ENCODE results near the gene MTERF4. TPM values are rescaled to one million over a fixed set of nuclear protein-coding genes. Genes with fewer than 3 reads are reported as not detected.
"Not testable (repeated sequence)": the region's sequence is repeated elsewhere in the genome, so short reads cannot be mapped to it uniquely, and the experiment has no call there.

The MTERF4 gene
- total RNA-seq, 1 experiment from 2014 or later, result 46.2 TPM

GRCh38 chr2:241110607-241111439 is 8.7 kb upstream of the MTERF4 start:
- DNase-seq (ENCODE audit: low spot score), result no peak

GRCh38 chr2:241110089-241110606 is 8.1 kb upstream of the MTERF4 start:
- DNase-seq (ENCODE audit: low spot score), result no peak

DNA sequence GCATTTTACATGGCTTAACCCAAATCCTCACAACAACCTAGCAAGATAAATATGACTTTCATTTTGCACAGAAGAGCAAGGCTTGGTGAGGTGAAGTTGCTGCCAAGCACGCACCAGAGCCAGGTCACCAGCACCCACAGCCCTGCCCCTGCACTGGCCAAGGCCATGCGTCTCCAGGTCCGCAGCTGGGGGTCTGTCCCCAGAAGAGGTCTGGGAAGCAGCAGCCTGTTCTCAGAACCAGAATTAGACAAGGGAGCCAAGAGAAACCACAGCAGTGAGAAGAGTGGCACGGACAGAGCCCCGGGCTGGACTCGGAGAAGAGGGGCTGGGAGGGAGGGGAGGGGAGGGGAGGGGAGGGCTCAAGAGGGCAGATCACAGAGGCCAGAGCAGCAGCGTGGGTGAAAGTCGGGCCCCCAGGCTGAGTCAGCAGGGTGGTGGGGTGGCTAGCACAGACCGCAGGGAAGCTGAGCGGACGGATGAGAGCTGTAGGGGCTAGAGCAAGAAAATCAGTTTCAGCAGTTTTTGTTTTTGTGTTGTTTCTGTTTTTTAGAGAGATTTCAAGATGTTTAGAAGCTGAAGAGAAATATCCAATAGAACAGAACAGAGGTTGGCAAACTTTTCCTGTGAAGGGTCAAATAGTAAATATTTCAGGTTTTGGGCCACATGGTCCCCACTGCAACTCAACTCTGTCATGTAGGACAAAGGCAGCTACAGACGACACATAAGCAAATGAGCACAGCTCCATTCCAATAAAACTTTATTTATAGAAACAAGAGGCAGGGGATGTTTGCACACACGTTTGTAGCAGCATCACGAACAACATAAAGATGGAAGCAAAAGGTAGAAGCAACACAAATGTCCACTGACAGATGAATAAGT is 7.4 kb upstream of the MTERF4 start:
- no peak for DNase-seq (ENCODE audit: low spot score)

- no peak for DNase-seq (ENCODE audit: low spot score)
Observed at GRCh38 chr2:241108271-241109209, 6.5 kb upstream of the MTERF4 start.

DNA sequence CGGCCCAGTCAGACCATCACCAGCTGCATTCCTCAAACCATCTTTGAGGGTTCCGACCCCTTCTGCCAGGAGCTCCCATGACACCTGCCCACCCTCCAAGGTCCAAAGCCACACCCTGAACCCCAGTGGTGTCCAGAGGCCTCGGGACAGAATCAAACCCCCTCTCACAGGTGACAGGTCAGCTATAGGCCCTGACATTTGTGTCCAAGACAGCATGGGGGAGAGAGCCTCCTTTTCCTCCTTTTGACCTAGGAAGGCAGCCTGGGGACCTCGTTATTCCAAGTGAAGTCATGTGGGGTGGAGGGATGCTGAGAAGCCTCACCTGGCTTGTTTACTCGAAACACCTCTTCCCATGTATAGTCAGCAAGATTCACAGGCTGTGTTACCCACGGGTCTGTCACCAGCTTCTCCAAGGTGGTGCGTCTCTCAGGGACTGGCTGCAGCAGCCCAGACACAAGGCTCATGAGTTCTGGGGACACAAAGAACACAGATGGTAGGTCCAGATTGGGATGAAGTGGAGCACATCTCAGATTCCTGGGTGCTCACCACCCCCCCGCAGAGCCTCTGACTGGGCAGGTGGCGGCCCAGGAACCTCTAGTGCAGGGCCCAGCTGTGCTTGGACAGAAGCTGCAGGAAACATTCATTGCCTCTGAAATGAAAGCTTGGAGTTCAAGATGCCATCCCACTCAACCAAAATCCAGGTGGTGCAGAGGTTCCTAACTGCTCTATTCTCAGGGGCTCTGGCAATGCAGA is 5.1 kb upstream of the MTERF4 start:
- no peak for DNase-seq (ENCODE audit: low spot score)

GRCh38 chr2:241105641-241106040 is 3.6 kb upstream of the MTERF4 start:
- DNase-seq (ENCODE audit: low spot score), result no peak

DNA sequence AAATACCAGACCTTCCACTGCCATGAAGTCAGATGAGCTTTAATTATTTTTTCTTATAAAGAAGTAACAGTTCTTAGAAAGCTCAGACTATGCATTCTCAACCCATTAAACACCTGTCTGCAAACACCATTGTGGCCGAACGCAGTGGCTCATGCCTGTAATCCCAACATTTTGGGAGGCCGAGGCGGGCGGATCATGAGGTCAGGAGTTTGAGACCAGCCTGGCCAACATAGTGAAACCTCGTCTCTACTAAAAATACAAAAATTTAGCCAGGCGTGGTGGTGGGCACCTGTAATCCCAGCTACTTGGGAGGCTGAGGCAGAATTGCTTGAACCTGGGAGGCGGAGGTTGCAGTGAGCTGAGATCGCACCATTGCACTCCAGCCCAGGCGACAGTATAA is 2.5 kb upstream of the MTERF4 start:
- DNase-seq (ENCODE audit: low spot score), result not testable (repeated sequence)

DNA sequence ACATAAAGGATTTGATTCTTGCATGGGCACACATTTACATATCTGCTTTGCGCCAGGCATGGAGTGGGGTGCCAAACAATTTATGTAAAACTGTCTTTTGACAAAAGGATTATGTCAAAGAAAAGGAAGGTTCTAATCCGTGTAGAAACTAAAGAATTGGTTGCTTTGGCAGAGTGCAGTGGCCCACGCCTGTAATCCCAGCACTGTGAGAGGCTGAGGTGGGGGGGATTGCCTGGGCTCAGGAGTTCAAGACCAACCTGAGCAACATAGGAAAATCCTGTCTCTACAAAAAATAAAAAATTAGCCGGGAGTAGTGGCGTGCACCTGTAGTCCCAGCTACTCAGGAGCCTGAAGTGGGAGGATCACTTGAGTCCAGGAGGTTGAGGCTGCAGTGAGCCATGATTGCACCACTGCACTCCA is 1.1 kb upstream of the MTERF4 start:
- DNase-seq (ENCODE audit: low spot score), result no peak

DNA sequence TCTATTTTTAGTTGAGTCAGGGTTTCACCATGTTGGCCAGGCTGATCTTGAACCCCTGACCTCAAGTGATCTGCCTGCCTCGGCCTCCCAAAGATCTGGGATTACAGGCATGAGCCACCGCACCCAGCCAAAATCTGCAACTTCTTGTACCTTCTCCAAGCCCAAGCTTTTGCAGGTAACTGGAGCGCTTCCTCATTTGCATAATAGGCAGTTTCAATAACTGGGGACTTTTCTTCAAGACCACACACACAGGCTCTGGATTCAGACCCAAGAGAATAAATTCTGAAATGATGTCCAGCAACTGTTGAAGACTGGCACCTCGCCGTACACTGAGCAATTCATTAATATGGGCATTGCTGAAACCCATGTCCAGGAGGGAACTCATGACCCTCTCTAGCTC is 2.8 kb downstream of the MTERF4 start:
- DNase-seq (ENCODE audit: low spot score), result no peak

- DNase-seq (ENCODE audit: low spot score), result no peak
Observed at GRCh38 chr2:241096979-241097378, 5.1 kb downstream of the MTERF4 start.

DNA sequence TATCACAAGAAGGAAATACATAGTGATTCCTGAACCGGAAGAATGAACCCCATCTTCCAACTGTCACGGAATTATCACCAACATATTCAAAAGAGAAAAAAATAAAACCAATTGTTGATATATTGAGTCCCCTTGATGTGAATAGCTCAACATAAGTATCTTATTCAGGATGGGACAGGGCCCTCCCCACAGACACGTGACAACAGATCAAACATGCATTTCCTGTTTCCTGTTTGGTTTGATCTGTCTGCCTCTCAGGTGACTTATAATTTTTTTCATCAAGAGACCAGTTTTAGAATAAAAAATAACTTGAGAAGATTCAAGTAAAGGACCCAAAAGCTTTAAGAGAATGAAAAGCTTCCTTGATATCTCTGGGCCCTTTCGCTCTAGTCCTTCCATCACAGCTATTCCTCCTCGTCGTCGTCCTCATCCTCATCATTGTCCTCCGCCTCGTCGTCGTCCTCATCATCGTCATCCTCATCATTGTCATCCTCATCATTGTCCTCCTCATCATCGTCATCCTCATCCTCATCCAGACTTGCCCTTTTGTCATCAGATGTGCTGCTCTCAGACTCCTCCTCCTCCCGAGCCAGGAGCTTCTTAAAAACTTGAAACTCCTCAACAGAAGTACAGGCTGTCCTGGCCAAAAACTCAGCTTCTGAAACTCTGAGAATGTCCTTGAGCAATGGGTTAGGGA is 6.3 kb downstream of the MTERF4 start:
- no peak for DNase-seq (ENCODE audit: low spot score)

DNA sequence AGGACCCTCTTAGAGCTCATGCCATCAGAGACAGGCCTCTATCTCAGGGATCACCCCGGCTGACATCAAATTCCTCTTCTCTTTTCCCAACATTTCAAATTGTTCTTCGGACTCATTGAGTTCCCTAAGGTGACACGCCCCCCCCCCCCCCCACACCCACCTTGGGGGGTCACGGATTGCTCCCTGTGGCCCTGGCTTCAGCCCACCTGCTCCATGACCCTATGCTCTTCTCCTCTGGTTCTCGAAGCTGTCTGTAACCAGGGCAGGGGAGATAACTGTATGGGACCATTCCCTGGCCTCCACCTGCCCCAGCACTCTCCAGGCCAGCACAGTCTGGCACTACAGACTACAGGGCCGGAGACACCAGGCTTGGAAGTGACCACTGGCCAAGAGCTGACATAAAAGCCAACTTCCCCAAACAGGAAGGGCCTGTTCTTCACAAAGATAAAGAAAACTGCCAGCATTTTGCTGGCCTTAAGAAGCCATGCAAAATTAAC is 7.1 kb downstream of the MTERF4 start:
- DNase-seq (ENCODE audit: low spot score), result no peak

GRCh38 chr2:241094172-241094571 is 7.9 kb downstream of the MTERF4 start:
- DNase-seq (ENCODE audit: low spot score), result no peak

DNA sequence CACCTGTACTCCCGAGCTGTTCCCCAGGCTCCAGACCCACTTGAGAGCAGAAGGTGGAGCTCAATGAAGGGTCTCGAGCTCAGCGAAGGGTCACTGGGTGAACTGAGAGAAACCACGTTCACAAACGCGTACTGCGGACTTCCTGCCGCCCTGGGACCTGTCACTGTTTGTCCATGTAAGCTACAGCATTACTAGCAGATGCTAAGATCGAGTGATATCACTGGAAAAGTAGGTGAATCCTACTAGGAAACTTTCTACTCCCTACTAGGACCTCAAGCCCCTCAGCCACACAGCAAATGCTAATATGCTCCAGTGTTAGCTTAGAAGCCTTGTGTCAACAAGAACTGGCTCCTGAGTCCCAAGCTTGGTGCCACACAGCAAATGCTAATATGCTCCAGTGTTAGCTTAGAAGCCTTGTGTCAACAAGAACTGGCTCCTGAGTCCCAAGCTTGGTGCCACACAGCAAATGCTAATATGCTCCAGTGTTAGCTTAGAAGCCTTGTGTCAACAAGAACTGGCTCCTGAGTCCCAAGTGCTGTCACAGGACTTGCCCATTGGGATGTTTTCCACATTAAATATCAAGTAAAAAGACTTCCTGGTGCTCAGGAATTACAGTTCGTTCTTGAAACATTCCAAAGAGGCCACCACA is 8.8 kb downstream of the MTERF4 start:
- DNase-seq (ENCODE audit: low spot score), result not testable (repeated sequence)

DNA sequence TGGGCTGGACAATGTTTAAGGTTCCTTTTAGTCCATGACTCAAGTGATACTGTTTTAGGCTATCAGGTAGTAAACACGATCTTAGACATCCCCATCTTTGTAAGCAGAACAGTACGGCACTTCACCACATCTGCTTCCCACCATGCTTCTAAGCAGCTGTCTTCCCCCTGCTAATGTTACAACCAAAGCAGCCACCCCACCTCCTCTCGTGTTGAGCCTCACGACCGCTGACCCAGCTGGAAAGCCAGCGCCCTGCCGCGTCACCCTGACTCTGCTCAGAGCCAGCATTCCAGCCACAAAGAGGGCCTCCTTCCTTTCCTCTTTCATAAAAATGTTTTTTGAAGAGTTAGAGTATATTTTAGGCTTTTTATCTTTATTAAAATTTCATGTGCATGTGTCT is 9.4 kb downstream of the MTERF4 start:
- DNase-seq (ENCODE audit: low spot score), result no peak

DNA sequence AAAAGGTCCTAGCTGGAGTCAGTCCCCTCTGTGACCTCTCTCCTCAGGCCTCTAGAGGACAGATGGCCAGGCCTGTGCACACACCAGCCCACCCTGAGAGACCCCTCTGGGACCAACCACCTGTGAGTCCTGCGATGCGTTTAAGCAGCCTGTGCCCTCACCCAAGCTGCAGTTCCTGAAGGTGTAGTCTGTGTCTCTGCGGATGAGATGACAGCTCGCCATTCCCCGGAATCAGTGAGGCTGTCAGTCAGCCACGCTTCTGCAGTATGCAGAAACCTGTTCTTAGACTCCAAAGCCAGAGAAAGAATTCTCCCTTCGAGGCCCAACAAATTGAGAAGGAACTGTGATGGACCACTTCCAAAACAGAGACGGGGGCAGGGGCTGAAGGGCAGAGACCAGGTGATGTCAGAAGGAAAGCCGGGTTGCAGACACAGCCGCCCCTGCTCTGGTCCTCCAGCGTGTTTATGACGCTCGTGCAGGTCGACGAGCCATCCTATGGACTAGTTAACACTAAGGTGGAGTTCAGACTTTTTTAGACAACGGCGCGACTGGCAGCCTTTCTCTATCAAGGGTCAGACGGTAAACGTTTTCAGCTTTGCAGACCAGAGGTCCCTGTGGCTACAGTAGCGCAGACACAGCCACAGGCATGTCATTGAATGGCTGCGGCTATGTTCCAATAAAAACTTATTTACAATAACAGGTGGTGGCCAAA is 10.2 kb downstream of the MTERF4 start:
- no peak for DNase-seq (ENCODE audit: low spot score)

DNA sequence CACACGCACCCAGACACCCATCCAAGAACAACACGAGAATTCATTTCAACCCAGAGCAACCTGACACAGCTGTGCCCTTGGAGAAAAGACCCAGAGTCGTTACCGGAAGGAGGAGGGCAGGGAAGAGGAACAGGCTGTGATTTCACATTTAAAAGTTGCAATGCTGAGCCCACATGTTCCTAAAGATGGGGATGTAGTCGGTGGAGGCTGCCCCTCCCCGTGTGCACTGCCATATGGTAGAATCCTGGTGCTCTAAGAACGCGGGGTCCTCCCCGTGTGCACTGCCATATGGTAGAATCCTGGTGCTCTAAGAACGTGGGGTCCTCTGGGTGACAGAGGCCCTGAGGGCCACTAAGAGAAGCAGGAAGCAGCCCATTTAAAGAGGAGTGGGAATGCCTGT is 10.9 kb downstream of the MTERF4 start:
- no peak for DNase-seq (ENCODE audit: low spot score)

- no peak for DNase-seq (ENCODE audit: low spot score)
Observed at GRCh38 chr2:241088791-241089732, 13.0 kb downstream of the MTERF4 start.

Data from A172 (cell line).